ENCODE data around the gene HOXA7.

DNA sequence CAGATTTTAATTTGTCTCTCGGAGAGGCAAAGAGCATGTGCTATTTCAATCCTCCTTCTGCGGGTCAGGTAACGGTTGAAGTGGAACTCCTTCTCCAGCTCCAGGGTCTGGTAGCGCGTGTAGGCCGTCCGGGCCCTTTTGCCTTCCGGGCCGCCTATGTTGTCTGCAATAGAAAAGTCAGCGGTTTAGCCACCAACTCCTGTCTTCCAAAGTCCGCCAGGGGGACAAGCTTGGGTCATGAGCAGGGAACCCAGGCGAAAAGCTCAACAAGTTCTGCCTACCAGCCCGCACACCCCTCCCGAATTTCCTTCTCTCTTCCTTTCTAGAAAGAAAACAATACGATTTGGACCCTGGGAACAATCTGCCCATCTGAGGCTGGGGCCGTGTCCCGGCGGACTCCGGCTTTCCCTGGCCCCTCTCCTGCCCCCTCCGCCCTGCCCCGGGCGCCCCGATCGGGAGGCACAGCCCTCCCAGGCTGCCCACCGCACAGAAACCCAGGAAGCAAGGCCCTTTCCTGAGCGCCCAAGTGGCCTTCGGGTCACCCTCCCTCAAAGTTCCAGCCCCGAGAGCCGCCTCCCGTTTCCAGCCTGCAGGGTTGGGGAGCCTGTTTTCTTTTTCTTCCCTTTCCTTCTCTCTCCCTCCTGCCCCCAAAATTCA is 14.4 kb downstream of the HOXA7 start:
- TF ChIP-seq EZH2 (IDR thresholded peaks at IDR 0.05; ENCODE audit: insufficient read depth, poor library complexity, severe bottlenecking) (no peak), EZH2phosphoT487 (IDR thresholded peaks at IDR 0.05; ENCODE audit: insufficient read depth, low read depth) (no peak)
